Transverse colon (tissue), 1 donor: ENCODE data around the gene FILIP1L.

ENCODE experiments used
- EP300 ChIP-seq: sonication (generic); formaldehyde crosslinking; IDR thresholded peaks from one replicate; pipeline ENCODE4 v1.6.1; 2017; ENCODE audit warnings: antibody characterized with exemption, low read depth
- POLR2A ChIP-seq: fragments of 450-650 bp; IDR thresholded peaks from one replicate; pipeline ENCODE4 v1.6.1; 2016; ENCODE audit warnings: antibody characterized with exemption, mild to moderate bottlenecking, moderate library complexity

DNA sequence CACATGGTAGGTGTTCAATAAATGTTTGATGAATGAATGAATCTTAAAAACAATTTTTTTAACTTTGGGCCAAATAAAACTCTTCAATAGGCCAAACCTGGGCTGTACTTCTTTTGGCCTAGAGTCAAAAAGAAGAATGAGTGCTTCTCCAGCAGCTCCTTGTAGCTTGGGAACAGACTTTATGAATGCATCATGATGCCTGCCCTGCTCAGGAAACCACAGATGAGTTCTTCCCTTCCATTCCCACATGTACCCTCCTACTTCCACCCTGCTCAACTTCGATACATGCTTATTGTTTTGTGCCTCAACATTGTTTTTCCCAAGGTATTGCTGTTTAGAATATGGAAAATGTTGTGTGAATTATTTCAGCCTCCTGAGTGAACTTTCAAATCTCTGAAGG is 87.0 kb downstream of the FILIP1L start:
- TF ChIP-seq EP300 (no peak), POLR2A (no peak)
